ENCODE results near the gene OPCML.

GRCh38 chr11:133156986-133157745 lies 375.1 kb downstream of the OPCML start:
- TF ChIP-seq POLR2AphosphoS5 (IDR thresholded peaks at IDR 0.05; ENCODE audit: low read depth, low read length) = no peak
- peak; percentile 19 for TF ChIP-seq CTCF (IDR thresholded peaks at IDR 0.05)
- no peak for TF ChIP-seq SIN3A (IDR thresholded peaks at IDR 0.05; ENCODE audit: borderline replicate concordance, insufficient read depth, low read depth, low read length)
